SKM-1 treated with dmso at 0.1 percent for 144 hours (cell line): ENCODE measurements around the gene VWA3B.

Source experiments
- DNase-seq: peaks from one replicate; lab custom pipeline; 2025; ENCODE audit not compliant: unreplicated experiment; lab: John Stamatoyannopoulos, UW

Gene VWA3B

GRCh38 chr2:98172150-98172765, 85.3 kb downstream of the VWA3B start:
- no peak for DNase-seq

GRCh38 chr2:98172951-98173350, 86.0 kb downstream of the VWA3B start:
- peak; percentile 43 for DNase-seq

- DNase-seq = no peak
Observed at GRCh38 chr2:98175811-98176210, 88.8 kb downstream of the VWA3B start.

- no peak for DNase-seq
Observed at GRCh38 chr2:98177286-98177685, 90.3 kb downstream of the VWA3B start.

GRCh38 chr2:98177986-98178385, 91.0 kb downstream of the VWA3B start:
- no peak for DNase-seq

GRCh38 chr2:98180456-98180855, 93.5 kb downstream of the VWA3B start:
- no peak for DNase-seq

- no peak for DNase-seq
Observed at GRCh38 chr2:98181346-98181745, 94.4 kb downstream of the VWA3B start.

- DNase-seq = no peak
Observed at GRCh38 chr2:98185801-98186200, 98.8 kb downstream of the VWA3B start.

GRCh38 chr2:98187194-98187593, 100.2 kb downstream of the VWA3B start:
- no peak for DNase-seq

GRCh38 chr2:98188351-98189046, 101.5 kb downstream of the VWA3B start:
- DNase-seq = no peak

- no peak for DNase-seq
Observed at GRCh38 chr2:98191883-98192282, 104.9 kb downstream of the VWA3B start.

GRCh38 chr2:98201576-98201975, 114.6 kb downstream of the VWA3B start:
- no peak for DNase-seq

GRCh38 chr2:98205889-98206288, 118.9 kb downstream of the VWA3B start:
- no peak for DNase-seq

- no peak for DNase-seq
Observed at GRCh38 chr2:98212092-98213000, 125.4 kb downstream of the VWA3B start.

GRCh38 chr2:98216616-98217015, 129.6 kb downstream of the VWA3B start:
- DNase-seq = no peak

- no peak for DNase-seq
Observed at GRCh38 chr2:98219152-98219551, 132.2 kb downstream of the VWA3B start.

GRCh38 chr2:98233941-98234340, 147.0 kb downstream of the VWA3B start:
- DNase-seq = no peak

- no peak for DNase-seq
Observed at GRCh38 chr2:98234776-98235175, 147.8 kb downstream of the VWA3B start.

GRCh38 chr2:98236935-98237334, 150.0 kb downstream of the VWA3B start:
- DNase-seq = no peak

- DNase-seq = no peak
Observed at GRCh38 chr2:98240786-98241398, 153.9 kb downstream of the VWA3B start.

- DNase-seq = no peak
Observed at GRCh38 chr2:98241592-98241991, 154.6 kb downstream of the VWA3B start.
